Gastrocnemius medialis (tissue), 4 donors: ENCODE data around the gene CRK.

Experiments
- CTCF ChIP-seq, 5 experiments: fragments of 450-650 bp in 3 of 5; fragments of 200-600 bp in 2 of 5; sonication (generic) in 2 of 5; IDR thresholded peaks in 4 of 5; conservative IDR thresholded peaks in 1 of 5; 1 replicate in 4 of 5; 2 replicates in 1 of 5; pipeline ENCODE4 v1.5.1; 2016 to 2019; ENCODE audit warnings: antibody characterized with exemption in 5 of 5, mild to moderate bottlenecking in 3 of 5, moderate library complexity in 3 of 5
- POLR2A ChIP-seq, 2 donors: fragments of 450-650 bp; IDR thresholded peaks; one replicate each; pipeline ENCODE4 v1.6.1; 2017; ENCODE audit warnings: antibody characterized with exemption in 2 of 2, mild to moderate bottlenecking in 2 of 2, moderate library complexity in 2 of 2

- TF ChIP-seq CTCF (IDR thresholded peaks at IDR 0.05 in 4 of 5, conservative IDR thresholded peaks at IDR 0.05 in 1 of 5) (peak in 2 of 5 experiments; percentile 11 to 17), POLR2A (IDR thresholded peaks at IDR 0.05) (no peak)
Measured at GRCh38 chr17:1484676-1485422, 28.8 kb upstream of the CRK start.
